H7 (cell line): Measurements from ENCODE around the gene TACR1. TPM values are rescaled to one million over a fixed set of nuclear protein-coding genes. Genes with fewer than 3 reads are reported as not detected.
"Not testable (repeated sequence)": the region's sequence is repeated elsewhere in the genome, so short reads cannot be mapped to it uniquely, and the experiment has no call there.

Source experiments
- DNase-seq: peaks from one replicate; pipeline ENCODE4 v3.0.0; 2012
- H3K27me3 ChIP-seq: 2 replicates; pipeline ENCODE4 v1.6.0; 2011; ENCODE audit warnings: mild to moderate bottlenecking, low read length; ENCODE audit not compliant: control insufficient read depth, insufficient read depth
- H3K36me3 ChIP-seq: replicated peaks from 2 replicates; pipeline ENCODE4 v1.5.1; 2011; ENCODE audit warnings: low read length; ENCODE audit not compliant: control insufficient read depth, insufficient read depth
- H3K4me3 ChIP-seq: 2 replicates; pipeline ENCODE4 v1.5.1; 2011; ENCODE audit warnings: low read depth, mild to moderate bottlenecking, control low read depth, low read length, moderate library complexity; ENCODE audit not compliant: insufficient read depth
- total RNA-seq: library from RNA; depleted of rRNA; stranded (reverse); fragments of >200 nt; shearing (Covaris generic); gene quantifications from 2 replicates; pipeline ENCODE4 v1.2.3, GENCODE V29; 2014

Gene TACR1
- total RNA-seq, 1 experiment from 2014 or later, result 0.03 TPM

- no peaks in the 10 kb centered on the region for H3K27me3 ChIP-seq
- no peak for DNase-seq
- H3K4me3 ChIP-seq, result no peak overlapping the region
- H3K36me3 ChIP-seq, result no peaks in the 10 kb centered on the region
These were observed 130.8 kb downstream of the TACR1 start for GRCh38 chr2:75068546-75068945.

- DNase-seq, result no peak
- H3K36me3 ChIP-seq, result no peaks in the 10 kb centered on the region
- no peaks in the 10 kb centered on the region for H3K27me3 ChIP-seq
- H3K4me3 ChIP-seq, result no peak overlapping the region
These were observed 131.8 kb downstream of the TACR1 start for GRCh38 chr2:75067506-75067905.

GRCh38 chr2:75066121-75066902 is 133.0 kb downstream of the TACR1 start:
- H3K27me3 ChIP-seq, result no peaks in the 10 kb centered on the region
- no peak for DNase-seq
- no peaks in the 10 kb centered on the region for H3K36me3 ChIP-seq
- no peak overlapping the region for H3K4me3 ChIP-seq

- no peaks in the 10 kb centered on the region for H3K36me3 ChIP-seq
- H3K4me3 ChIP-seq, result no peak overlapping the region
- no peaks in the 10 kb centered on the region for H3K27me3 ChIP-seq
- DNase-seq, result no peak
These were observed 133.8 kb downstream of the TACR1 start for GRCh38 chr2:75065402-75066008.

GRCh38 chr2:75064691-75065396 is 134.5 kb downstream of the TACR1 start:
- Histone ChIP-seq H3K36me3 (no peaks in the 10 kb centered on the region), H3K4me3 (no peak overlapping the region), H3K27me3 (no peaks in the 10 kb centered on the region)
- DNase-seq, result peak; percentile 69

GRCh38 chr2:75063906-75064305 is 135.4 kb downstream of the TACR1 start:
- no peak for DNase-seq
- Histone ChIP-seq H3K4me3 (no peak overlapping the region), H3K27me3 (no peaks in the 10 kb centered on the region; the same call in 1 of the 2 replicates), H3K36me3 (no peaks in the 10 kb centered on the region)

- Histone ChIP-seq H3K27me3 (no peaks in the 10 kb centered on the region; the same call in 1 of the 2 replicates), H3K36me3 (no peaks in the 10 kb centered on the region), H3K4me3 (no peak overlapping the region)
- DNase-seq, result no peak
These were observed 140.9 kb downstream of the TACR1 start for GRCh38 chr2:75058427-75058826.

GRCh38 chr2:75057150-75057549 is 142.2 kb downstream of the TACR1 start:
- not testable (repeated sequence) for DNase-seq, H3K4me3 ChIP-seq, H3K27me3 ChIP-seq, H3K36me3 ChIP-seq

GRCh38 chr2:75055820-75056675 is 143.3 kb downstream of the TACR1 start:
- DNase-seq, result peak; percentile 67
- Histone ChIP-seq H3K36me3 (no peaks in the 10 kb centered on the region), H3K27me3 (no peaks in the 10 kb centered on the region; the same call in 1 of the 2 replicates), H3K4me3 (no peak overlapping the region)

GRCh38 chr2:75055142-75055819 is 144.0 kb downstream of the TACR1 start:
- Histone ChIP-seq H3K27me3 (no peaks in the 10 kb centered on the region; the same call in 1 of the 2 replicates), H3K4me3 (no peak overlapping the region), H3K36me3 (no peaks in the 10 kb centered on the region)
- DNase-seq, result no peak

- Histone ChIP-seq H3K4me3 (no peak overlapping the region), H3K27me3 (no peaks in the 10 kb centered on the region; the same call in 1 of the 2 replicates), H3K36me3 (no peaks in the 10 kb centered on the region)
- DNase-seq, result no peak
These were observed 145.0 kb downstream of the TACR1 start for GRCh38 chr2:75054296-75054695.

- Histone ChIP-seq H3K36me3 (no peaks in the 10 kb centered on the region), H3K27me3 (no peaks in the 10 kb centered on the region), H3K4me3 (no peak overlapping the region)
- DNase-seq, result peak; percentile 71
These were observed 145.7 kb downstream of the TACR1 start for GRCh38 chr2:75053484-75054112.

- H3K4me3 ChIP-seq, result no peak overlapping the region
- no peak for DNase-seq
- no peaks in the 10 kb centered on the region for H3K36me3 ChIP-seq
- H3K27me3 ChIP-seq, result no peaks in the 10 kb centered on the region; the same call in 1 of the 2 replicates
These were observed 151.2 kb downstream of the TACR1 start for GRCh38 chr2:75047992-75048625.
